ENCODE results near the gene AGBL1.

Gene AGBL1

DNA sequence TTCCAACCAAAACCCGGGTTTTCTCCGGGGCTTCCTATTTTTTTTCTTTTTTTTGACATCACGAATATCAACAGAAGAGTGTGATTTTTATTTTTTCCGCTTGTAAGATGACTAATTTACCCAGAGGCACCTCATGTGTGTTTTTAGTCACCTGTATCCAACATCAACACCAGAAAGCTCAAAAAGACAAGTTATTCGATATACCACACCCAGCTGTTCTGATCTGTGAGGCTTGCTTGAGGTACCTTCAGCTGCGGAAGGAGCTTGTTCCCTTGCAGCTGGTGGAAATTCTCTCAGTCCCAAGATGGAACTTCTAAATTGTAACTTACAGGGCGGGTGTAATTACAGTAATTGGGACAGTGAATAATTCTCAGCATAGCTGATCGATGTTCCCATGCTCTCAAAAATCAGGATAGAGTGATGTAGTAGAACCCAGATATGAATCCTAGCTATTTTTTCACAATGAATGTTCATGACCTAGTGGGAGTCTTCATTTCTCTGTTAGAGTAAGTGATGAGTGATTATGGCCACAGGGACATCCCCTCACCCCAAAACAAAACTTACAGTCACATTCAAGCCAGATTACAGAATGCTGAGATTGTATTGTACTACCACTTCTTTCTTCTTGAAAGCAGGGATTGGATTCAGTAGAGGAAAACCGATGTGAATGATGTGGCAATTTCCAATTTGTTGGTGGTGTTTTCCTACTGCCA lies 232.1 kb downstream of the AGBL1 start:
- no peak overlapping the region for H3K4me3 ChIP-seq (ENCODE audit: low read depth, low read length)
- no peak for TF ChIP-seq CTCF (IDR thresholded peaks at IDR 0.05; ENCODE audit: control insufficient read depth, extremely low read depth, insufficient read depth)
- DNase-seq (ENCODE audit: low read depth): no peak

GRCh38 chr15:86312486-86312885 lies 232.8 kb downstream of the AGBL1 start:
- no peak for TF ChIP-seq CTCF (IDR thresholded peaks at IDR 0.05; ENCODE audit: control insufficient read depth, extremely low read depth, insufficient read depth)
- no peak overlapping the region for H3K4me3 ChIP-seq (ENCODE audit: low read depth, low read length)
- DNase-seq (ENCODE audit: low read depth): no peak

GRCh38 chr15:86316216-86316615 lies 236.5 kb downstream of the AGBL1 start:
- no peak for DNase-seq (ENCODE audit: low read depth)
- no peak for TF ChIP-seq CTCF (IDR thresholded peaks at IDR 0.05; ENCODE audit: control insufficient read depth, extremely low read depth, insufficient read depth)
- H3K4me3 ChIP-seq (ENCODE audit: low read depth, low read length): no peak overlapping the region

- no peak for TF ChIP-seq CTCF (IDR thresholded peaks at IDR 0.05; ENCODE audit: control insufficient read depth, extremely low read depth, insufficient read depth)
- DNase-seq (ENCODE audit: low read depth): no peak
These were observed 237.2 kb downstream of the AGBL1 start for GRCh38 chr15:86316726-86317383.

DNA sequence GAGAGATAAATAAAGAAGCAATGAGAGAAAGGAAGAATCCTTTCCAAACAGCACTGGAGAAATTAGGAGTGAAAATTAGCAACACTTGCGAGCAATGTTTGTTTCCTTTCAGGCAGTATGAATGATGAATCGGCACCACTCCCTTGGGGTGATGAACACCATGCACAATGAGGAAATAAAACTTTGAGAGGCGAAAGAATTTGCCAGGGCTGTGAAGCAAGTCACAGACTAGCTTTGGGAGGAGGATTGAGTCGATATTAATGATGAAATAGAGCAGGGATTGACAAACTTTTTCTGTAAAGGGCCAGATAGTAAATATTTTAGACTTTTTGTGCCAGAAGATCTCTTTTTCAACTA lies 237.7 kb downstream of the AGBL1 start:
- no peak for TF ChIP-seq CTCF (IDR thresholded peaks at IDR 0.05; ENCODE audit: control insufficient read depth, extremely low read depth, insufficient read depth)
- DNase-seq (ENCODE audit: low read depth): no peak
- no peak overlapping the region for H3K4me3 ChIP-seq (ENCODE audit: low read depth, low read length)

More at GRCh38 chr15:86316726-86317383, 237.2 kb downstream of the AGBL1 start:
- no peak overlapping the region for H3K4me3 ChIP-seq (ENCODE audit: low read depth, low read length)

DNA sequence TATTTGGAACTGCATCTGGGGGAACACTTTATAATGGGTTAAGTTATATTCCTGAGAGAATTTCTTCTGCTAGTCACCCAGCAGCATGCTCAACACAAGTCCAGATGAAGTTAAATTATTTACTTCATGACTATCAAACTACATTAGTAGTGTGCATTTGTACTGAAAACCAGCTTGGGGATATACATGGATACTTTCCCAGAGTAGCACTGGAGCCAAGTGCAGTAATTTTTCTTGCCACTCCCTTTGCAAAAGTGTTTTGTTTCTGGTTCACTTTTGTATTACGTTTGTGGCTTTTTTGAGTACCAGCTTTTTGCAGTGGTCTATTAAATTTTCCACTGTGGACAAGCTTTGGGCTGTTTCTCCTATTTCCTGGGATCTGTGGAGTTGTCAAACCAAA lies 243.0 kb downstream of the AGBL1 start:
- H3K4me3 ChIP-seq (ENCODE audit: low read depth, low read length): no peak overlapping the region
- DNase-seq (ENCODE audit: low read depth): no peak
- no peak for TF ChIP-seq CTCF (IDR thresholded peaks at IDR 0.05; ENCODE audit: control insufficient read depth, extremely low read depth, insufficient read depth)

All from LNCaP clone FGC (cell line).